Activated CD4-positive, CD25-positive, alpha-beta regulatory T cell treated with anti-CD3 and anti-CD28 coated beads, Interleukin-2, amount 50 U/mL, for 24 hours (primary cell): ENCODE data around the gene NFKBIE.
A peak's percentile ranks its signal among the peaks of the same experiment; 100 is the strongest.

ENCODE experiments used
- ATAC-seq, 2 donors: fragments of 150-1000 bp; cut with Tn5 transposase; one replicate each; pipeline ENCODE4 v1.10.0; 2021; ENCODE audit warnings: mild to moderate bottlenecking in 1 of 2, moderate library complexity in 1 of 2

The NFKBIE gene

DNA sequence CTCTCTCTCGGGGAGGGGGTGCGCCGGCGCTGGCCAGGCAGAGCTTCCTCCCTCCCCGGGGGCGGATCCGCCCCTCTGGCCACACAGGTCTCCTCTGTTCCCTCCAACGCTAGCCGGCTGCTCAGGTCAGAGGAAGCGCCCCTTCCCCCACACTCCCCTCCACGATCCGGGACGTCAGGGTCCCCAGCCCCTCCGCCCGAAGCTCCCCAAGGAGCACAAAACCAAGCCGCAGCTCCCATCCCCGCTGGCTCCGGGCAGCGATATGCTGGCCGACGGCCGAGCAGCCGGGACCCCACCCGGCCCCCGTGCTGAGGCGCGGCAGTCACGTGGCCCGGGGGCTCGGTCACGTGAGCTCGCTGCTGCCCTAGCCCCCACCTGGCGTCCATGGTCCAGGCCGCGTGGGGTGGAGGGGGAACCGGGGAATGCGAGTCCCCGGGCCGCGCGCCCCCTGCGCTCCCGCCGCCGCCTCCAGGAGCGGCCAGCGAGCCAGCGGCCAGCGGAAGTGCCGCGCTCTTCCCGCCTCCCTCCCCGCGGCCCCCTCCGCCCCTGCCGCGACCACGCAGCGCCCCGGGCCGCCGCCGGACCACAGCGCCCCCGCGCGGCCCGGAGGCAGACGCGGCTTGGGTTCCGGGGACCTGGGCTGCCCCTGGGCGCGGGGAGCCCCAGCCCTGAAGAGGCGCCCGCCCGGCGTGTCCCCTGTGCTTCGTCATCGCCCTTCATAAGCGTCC, 8.2 kb downstream of the NFKBIE start, which contains the start of gene SLC35B2:
Gene SLC35B2, minus strand, starts transcription at position 504 of the 728 bp plus-strand sequence. Its CDS starts 118 bp downstream, at position 386.
- peak; percentile 61 to 66 for ATAC-seq

DNA sequence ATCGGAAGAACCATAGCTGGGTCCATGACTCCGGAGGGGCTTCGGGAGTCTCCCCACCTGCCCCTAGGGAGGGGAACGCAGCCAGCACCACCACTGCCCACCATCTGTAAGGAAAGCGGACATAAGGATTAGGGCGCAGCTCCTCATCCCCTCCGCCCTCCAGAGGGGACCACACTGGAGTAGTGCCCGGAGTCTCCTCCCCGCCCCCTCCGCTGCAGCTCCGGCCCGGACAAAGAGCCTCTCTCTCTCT, 8.7 kb downstream of the NFKBIE start:
- peak; percentile 6 for ATAC-seq

DNA sequence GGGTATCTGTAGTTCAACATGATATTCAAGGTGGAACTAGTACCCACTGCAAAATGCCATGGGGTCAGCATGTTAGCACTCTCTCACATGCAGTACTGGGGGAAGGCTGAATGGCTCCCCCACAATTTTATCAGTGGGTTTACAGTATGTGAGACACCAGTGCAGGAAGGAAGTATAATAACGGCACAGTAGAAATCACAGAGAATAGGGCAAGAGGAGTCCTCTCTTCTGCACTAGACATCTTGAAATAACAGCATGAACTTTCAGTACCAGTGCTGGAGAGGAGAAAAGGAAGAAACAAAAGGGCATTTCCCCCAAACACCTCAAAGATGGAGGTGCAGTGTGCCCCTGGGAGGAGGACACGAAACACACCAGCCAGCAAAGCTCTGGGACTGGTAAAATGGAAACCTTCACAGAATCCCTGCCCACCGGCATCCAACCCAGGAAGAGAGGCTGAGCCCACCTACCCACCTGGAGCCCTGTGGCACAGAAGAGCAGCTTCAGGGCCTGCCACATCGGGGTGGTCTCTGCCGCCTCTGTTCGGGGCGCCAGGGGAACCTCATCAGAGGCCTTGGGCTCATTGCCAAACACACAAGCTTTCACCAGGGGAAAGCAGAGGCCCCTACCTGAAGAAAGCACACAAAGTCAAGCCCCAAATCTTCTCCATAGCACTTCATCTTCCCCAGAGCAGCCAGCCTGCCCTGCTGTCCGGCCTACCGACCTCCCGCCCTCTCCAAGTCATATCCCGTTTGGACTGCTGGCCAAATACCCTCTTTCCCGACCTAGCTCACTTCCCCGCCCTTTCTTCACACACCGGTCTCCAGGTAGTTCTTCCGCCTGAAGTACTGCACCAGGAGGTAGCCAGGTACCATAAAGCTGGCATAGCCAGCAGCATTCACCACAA, 9.2 kb downstream of the NFKBIE start:
- peak; percentile 7 for ATAC-seq

DNA sequence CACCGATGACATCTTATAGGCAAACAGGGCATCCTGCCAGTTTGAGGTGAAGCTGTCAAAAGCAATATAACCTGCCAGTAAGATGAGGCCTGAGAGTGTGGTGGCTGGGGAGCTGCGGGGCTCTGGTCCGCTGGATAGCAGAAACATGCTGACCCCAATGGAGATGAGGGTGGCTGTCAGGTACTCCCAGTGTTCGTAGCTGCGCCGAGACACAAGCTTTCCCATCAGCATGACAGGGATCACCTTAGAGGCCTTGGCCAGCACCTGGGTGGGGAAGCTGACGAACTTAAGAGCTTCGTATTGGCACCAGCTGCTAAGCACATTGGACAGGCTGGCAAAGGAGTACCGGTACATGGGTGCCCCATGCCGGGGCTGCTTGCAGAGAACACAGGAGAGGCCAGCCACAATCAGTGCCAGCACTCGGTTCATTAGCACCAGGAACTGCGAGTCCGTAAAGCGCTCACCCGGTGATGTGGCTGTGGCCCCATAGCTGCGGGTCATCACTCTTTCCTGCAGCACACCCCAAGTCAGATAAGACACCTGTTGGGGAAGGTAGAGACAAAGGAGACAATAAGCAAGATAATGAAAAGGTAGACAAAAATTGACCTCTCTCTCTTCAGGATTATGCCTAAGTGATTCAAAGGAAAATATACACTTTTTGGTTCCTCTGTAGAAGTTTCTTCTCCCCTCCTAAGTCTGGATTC, 10.1 kb downstream of the NFKBIE start:
- peak; percentile 4 to 5 for ATAC-seq

DNA sequence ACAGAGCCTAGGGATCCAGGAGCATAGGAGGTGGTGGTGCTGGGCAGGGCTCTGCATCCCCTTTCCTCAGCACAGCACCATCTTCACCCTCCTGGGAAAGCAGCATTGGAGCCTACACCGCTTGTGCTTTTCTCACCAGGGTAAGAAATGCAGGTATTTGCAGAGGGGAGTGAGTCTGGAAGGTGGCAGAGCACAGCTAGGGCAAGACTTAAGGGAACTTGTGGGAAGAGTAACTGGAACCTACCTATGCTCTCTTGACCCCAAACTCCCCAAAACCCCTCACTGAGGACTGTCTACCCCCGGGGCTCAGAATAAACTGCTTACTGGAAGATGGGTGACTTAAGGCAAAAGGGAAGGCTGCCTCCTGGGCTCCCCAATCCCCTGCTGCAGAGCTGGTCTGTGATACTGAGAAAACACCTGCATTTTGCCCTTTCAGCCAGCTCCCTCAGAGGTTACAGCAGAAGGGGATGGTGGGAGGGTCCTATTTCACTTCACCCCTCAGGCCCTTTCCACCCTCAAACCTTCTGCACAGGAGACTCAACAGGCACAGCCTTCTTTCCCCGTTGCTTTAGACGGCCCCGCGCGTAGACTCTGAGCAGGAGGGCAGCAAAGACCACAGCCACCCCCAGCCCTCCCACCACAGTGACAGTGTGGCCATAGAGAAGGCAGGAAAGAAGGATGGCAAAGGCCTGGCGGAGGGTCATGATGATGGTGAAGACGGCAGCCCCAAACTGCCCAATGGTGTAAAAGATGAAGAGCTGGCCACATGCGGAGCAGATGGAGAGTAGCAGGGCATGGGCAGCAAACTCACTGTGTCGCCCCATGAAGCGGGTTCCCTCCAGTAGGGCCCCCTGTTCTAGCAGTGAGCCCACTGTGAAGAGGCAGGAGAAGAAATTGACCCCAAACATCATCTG, 10.9 kb downstream of the NFKBIE start:
- peak in 1 of 2 donors; percentile 1 for ATAC-seq

DNA sequence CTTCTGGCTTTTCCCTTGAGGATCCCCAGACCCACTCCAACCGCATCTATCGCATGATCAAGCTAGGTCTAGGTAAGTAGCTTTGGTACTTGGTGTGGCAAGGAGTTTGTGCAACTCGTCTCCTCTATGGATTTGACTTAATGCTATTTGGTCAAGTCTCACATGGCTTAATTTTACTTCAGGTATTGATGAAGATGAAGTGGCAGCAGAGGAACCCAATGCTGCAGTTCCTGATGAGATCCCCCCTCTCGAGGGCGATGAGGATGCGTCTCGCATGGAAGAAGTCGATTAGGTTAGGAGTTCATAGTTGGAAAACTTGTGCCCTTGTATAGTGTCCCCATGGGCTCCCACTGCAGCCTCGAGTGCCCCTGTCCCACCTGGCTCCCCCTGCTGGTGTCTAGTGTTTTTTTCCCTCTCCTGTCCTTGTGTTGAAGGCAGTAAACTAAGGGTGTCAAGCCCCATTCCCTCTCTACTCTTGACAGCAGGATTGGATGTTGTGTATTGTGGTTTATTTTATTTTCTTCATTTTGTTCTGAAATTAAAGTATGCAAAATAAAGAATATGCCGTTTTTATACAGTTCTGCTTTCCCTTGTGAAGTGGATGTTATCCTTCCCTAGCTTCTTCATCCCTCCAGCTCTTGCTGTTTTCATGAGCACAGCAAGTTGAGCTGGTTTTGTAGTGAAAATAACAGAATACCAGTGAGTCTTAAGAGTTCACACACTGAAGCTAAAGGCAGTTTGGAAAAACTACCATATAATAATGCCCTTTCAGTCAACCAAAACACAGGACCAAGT, 11.8 kb downstream of the NFKBIE start:
- no peak for ATAC-seq

DNA sequence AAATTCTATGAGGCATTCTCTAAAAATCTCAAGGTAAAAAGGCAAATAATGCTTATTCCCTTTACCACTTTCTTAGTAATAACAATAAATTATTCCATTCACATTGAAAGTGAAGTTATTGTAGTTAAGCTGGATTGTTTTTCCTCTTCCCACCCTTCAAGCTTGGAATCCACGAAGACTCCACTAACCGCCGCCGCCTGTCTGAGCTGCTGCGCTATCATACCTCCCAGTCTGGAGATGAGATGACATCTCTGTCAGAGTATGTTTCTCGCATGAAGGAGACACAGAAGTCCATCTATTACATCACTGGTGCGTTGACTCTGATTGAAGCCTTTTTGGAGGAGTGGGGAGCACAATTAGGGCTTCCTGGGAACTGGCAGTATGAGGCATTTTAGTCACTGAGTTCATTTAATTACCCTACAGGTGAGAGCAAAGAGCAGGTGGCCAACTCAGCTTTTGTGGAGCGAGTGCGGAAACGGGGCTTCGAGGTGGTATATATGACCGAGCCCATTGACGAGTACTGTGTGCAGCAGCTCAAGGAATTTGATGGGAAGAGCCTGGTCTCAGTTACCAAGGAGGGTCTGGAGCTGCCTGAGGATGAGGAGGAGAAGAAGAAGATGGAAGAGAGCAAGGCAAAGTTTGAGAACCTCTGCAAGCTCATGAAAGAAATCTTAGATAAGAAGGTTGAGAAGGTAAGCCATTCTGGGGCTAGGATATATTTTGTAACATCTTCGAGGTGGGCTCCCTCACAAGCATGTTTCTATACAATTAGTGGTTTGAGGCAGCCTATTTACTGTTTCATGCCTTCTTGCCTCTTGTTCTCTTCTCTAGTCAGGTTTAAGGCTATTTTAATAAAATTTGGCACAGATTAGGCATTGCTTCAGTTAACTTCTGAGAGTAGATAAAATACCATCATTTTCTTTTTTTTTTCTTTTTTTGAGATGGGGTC, 13.5 kb downstream of the NFKBIE start:
- ATAC-seq, result no peak

DNA sequence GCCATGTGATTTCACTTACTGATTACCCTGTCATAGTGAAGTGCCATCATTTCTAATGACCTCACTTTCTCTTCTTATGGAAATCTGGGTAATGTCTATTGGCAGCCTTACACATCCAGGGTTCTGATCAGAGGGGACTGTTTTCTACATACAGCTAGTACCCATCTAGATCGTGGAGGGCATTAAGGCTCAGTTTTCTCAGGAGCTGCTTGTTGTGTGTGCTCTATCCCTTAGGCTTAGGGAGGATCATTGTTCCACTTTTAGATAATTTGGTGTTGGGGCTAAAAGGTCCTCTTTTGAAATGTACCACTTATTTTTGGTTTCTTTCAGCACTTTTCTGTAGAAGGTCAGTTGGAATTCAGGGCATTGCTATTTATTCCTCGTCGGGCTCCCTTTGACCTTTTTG, 14.6 kb downstream of the NFKBIE start:
- no peak for ATAC-seq

DNA sequence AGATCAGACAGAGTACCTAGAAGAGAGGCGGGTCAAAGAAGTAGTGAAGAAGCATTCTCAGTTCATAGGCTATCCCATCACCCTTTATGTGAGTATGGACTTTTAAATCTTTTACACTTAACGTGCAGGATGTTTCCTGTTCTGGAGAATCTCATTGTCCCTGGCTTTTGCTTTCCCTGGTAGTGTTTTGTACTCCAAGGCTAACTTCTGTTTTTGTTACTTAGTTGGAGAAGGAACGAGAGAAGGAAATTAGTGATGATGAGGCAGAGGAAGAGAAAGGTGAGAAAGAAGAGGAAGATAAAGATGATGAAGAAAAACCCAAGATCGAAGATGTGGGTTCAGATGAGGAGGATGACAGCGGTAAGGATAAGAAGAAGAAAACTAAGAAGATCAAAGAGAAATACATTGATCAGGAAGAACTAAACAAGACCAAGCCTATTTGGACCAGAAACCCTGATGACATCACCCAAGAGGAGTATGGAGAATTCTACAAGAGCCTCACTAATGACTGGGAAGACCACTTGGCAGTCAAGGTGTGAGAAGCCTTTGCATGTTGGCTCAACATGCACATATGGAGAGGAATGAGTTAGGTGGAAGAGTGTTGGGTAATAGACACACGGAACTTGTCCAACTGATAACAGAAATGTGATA, 15.2 kb downstream of the NFKBIE start:
- ATAC-seq, result no peak

DNA sequence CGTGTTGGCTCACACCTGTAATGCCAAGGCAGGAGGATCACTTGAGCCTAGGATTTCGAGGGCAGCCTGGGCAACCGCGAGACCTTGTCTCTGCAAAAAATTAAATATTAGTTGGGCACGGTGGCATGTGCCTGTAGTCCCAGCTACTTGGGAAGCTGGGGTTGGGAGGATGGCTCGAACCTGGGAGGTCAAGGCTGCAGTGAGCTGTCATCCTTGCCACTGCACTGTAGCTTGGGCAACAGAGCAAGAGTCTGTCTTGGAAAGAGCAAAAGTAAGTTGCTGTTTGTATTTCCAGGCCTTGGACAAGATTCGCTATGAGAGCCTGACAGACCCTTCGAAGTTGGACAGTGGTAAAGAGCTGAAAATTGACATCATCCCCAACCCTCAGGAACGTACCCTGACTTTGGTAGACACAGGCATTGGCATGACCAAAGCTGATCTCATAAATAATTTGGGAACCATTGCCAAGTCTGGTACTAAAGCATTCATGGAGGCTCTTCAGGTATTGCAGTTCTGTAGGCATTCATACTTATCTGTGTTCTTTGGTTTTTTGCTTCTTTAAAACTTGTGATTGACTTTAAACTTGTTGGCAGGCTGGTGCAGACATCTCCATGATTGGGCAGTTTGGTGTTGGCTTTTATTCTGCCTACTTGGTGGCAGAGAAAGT, 16.1 kb downstream of the NFKBIE start:
- no peak for ATAC-seq

DNA sequence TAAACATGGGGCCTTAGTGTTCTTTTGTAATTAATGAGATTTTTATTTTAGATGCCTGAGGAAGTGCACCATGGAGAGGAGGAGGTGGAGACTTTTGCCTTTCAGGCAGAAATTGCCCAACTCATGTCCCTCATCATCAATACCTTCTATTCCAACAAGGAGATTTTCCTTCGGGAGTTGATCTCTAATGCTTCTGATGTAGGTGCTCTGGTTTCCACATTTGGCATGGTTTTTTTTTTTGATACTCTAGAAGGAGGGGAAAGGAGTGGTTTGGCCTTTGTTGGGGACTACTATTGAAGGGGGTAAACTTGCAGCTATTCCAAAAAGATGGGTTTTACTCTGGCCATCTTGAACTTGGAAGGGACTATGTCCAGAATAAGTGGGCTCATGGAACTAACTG, 16.8 kb downstream of the NFKBIE start:
- no peak for ATAC-seq

DNA sequence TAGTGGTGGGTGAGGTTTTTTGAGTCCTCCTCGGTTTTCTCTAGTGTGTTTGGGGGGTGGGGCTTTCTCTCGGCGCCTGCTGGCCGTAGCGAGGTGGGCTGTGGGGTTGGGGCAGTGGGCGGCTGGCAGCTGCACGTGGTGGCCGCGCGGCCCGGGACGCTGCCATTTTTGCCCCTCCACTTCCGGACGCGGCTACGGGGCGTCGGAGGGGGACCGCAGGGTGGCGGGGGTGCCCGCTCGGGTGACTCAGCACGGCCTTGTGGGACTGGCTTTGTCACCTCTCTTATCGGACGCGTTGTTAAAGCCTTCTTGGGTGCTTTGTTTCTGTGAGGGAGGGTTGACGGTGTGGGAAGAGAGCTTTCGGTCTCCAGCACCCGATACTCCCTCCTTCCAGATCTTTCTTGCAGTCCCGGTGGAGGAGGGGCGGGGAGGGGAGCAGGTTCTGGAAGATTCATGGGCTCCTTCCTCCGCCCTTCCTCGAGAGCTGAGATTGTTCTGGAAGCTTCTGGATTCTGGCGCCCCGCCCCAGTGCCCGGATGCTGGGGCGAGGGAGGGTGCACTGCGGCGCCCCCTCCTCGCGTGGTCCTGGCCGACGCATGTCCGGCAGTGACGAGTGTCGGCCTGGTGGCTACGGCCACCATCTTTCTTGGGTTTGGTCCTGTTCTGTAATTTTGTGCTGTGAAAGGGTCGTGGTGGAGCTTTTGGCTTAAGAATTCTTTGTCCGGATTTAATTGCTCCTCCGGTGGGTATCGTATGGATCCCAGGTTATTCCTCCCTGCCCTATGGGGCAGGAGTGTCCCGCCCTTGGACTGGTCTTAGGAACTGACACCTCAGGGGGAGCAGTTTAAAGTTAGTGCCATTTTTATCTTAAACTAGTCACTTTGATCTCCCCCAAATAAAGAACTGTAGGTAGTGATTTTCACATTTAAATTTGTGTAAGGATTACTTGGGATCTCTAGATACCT, 17.7 kb downstream of the NFKBIE start:
- peak; percentile 60 for ATAC-seq

DNA sequence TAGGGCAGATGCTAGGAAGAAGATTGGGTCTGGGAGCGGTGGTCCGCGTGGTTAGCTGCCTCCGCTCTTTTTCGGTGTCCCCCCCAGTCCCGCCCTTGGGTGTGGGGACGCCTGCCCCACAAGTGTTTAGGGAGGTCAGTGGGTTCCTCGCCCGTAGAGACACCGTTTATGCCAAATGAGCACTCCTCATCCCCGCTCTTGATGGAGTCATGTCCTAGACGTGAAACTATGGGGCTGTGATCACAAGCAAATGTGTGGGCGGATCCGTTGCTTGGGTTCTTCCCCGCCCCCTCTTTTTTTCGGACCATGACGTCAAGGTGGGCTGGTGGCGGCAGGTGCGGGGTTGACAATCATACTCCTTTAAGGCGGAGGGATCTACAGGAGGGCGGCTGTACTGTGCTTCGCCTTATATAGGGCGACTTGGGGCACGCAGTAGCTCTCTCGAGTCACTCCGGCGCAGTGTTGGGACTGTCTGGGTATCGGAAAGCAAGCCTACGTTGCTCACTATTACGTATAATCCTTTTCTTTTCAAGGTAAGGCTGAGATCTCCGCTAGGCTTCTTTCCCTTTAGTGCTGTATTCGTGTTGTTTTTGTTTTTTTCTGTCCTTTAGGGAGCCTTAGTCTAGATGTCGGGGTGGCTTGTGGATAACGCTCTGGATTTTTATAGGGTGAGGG, 18.6 kb downstream of the NFKBIE start, which contains the start of gene HSP90AB1:
Gene HSP90AB1, plus strand, starts transcription at position 439 of the 675 bp plus-strand sequence. CDS start 1,529 bp downstream, outside the sequence.
- ATAC-seq, result peak; percentile 73 to 75

DNA sequence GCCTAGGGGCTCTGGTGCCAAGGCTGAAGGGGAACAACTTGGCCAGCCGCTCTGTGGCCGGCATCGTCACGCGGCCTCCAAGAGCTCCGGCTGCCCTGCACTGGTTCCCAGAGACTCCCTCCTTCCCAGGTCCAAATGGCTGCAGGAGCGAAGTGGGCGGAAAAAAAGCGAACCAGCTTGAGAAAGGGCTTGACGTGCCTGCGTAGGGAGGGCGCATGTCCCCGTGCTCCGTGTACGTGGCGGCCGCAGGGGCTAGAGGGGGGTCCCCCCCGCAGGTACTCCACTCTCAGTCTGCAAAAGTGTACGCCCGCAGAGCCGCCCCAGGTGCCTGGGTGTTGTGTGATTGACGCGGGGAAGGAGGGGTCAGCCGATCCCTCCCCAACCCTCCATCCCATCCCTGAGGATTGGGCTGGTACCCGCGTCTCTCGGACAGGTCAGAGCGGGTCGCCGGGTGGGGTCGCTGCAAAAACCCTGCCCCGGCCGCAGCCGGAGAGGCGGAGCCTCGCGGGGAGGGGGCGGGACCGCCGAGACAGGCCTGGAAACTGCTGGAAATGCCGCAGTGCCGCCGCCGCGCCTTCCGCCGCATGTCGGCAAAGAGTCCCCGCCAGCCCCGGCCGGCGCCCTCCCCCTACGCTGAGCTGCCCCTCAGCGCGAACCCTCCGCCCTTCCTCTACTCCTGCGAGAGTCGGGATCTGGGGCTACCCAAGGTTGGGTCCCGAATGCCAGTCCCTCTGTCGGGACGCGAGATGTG, 19.3 kb downstream of the NFKBIE start:
- ATAC-seq, result peak; percentile 47 to 48

DNA sequence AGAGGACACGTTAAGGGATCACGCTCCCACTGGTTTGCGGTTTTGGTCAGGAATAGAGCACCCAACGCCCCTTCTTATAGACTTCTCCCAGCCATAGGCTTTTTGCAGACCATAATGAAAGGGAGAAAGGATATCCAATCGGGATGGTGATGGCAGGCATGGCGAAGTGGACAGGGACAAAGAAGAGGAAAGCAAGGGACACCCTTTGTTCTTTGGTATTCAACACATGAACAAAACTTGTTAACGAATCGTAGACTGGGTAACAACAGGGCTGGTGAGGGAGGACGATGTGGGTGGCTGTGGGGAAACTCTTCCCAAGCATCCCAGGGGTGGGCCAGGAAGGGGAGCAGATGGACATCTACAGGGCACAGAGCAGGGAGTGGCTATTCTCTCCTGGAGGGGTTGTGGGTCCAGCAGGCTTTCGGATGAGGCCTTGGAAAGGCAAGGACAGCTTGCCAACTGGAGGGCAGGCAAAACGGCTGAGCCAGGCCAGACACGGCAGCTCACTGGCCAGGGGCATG, 19.9 kb downstream of the NFKBIE start:
- ATAC-seq, result no peak

DNA sequence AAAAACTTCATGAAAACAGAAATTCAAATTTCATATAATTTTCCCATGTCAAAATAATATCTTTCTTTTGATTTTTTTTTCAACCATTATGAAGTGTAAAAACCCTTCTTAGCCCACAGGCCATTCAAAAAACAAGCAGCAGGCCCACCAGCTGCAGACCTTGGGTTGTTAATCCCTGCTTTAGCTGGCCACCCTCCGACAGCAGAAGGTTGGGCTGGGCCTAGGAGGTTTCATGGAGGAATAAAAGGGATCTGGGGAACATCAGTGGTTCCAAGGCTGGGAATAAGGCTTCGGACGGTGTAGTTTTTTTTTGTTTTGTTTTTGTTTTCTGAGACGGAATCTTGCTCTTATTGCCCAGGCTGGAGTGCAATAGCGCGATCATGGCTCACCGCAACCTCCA, 22.0 kb downstream of the NFKBIE start:
- ATAC-seq, result no peak
